IPS-20b (cell line): ENCODE measurements around the gene MYO5A.
"Not testable (repeated sequence)": the region's sequence is repeated elsewhere in the genome, so short reads cannot be mapped to it uniquely, and the experiment has no call there.

ENCODE experiments used
- H3K27ac ChIP-seq: one replicate; pipeline ENCODE4 v1.5.1; 2013; ENCODE audit warnings: low read length
- H3K27me3 ChIP-seq: 2 replicates; pipeline ENCODE4 v1.6.1; 2013; ENCODE audit warnings: mild to moderate bottlenecking, low read length, inconsistent platforms; ENCODE audit not compliant: insufficient read depth
- H3K36me3 ChIP-seq: 2 replicates; pipeline ENCODE4 v1.6.1; 2013; ENCODE audit warnings: low read depth, mild to moderate bottlenecking, inconsistent platforms, low read length, moderate library complexity; ENCODE audit not compliant: insufficient read depth
- H3K4me1 ChIP-seq: 2 replicates; pipeline ENCODE4 v1.6.1; 2013; ENCODE audit warnings: mild to moderate bottlenecking, control low read depth, inconsistent platforms, low read length, moderate library complexity; ENCODE audit not compliant: insufficient read depth
- H3K4me3 ChIP-seq: 2 replicates; pipeline ENCODE4 v1.5.1; 2013; ENCODE audit warnings: mild to moderate bottlenecking, low read length, inconsistent platforms
- H3K9ac ChIP-seq: 2 replicates; pipeline ENCODE4 v1.6.1; 2013; ENCODE audit warnings: low read depth, mild to moderate bottlenecking, inconsistent platforms, low read length, moderate library complexity
- H3K9me3 ChIP-seq: 2 replicates; pipeline ENCODE4 v1.6.1; 2013; ENCODE audit warnings: mild to moderate bottlenecking, low read depth, low read length, inconsistent platforms; ENCODE audit not compliant: insufficient read depth

The MYO5A gene

GRCh38 chr15:52481915-52482314 is 46.8 kb downstream of the MYO5A start:
- H3K27me3 ChIP-seq: no peaks in the 10 kb centered on the region
- H3K4me1 ChIP-seq: peaks cover 15% of the 10 kb centered on the region; the same call in 1 of the 2 replicates
- H3K27ac ChIP-seq: no peak overlapping the region
- H3K9ac ChIP-seq: no peak overlapping the region
- no peaks in the 10 kb centered on the region for H3K36me3 ChIP-seq
- H3K9me3 ChIP-seq: peaks cover 5% of the 10 kb centered on the region
- no peak overlapping the region for H3K4me3 ChIP-seq

GRCh38 chr15:52480990-52481389 is 47.7 kb downstream of the MYO5A start:
- no peak overlapping the region for H3K9ac ChIP-seq
- H3K36me3 ChIP-seq: no peaks in the 10 kb centered on the region
- H3K27ac ChIP-seq: no peak overlapping the region
- H3K4me1 ChIP-seq: peaks cover 7% of the 10 kb centered on the region; the same call in 1 of the 2 replicates
- H3K27me3 ChIP-seq: no peaks in the 10 kb centered on the region
- H3K4me3 ChIP-seq: no peak overlapping the region
- peaks cover 5% of the 10 kb centered on the region for H3K9me3 ChIP-seq

DNA sequence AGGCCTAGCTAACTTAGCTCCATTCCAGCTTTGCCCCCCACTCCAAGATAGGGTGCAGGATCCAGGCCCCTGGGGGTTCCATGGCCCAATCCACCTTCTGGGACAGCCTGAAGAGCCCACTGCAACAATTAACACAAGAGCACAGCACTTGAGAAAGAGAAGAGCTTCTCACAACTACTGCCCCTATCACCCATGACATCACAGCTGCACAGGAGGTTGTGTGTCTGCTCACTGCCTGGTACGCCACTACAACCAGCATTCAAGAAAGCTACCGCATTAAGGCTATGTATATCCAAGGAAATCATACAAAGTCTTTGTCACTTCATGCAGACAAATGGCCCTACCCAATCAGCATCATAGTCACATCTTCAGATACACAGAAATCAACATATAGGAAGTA is 62.0 kb downstream of the MYO5A start:
- Histone ChIP-seq H3K27ac (no peak overlapping the region), H3K9ac (no peak overlapping the region), H3K4me3 (no peak overlapping the region)

DNA sequence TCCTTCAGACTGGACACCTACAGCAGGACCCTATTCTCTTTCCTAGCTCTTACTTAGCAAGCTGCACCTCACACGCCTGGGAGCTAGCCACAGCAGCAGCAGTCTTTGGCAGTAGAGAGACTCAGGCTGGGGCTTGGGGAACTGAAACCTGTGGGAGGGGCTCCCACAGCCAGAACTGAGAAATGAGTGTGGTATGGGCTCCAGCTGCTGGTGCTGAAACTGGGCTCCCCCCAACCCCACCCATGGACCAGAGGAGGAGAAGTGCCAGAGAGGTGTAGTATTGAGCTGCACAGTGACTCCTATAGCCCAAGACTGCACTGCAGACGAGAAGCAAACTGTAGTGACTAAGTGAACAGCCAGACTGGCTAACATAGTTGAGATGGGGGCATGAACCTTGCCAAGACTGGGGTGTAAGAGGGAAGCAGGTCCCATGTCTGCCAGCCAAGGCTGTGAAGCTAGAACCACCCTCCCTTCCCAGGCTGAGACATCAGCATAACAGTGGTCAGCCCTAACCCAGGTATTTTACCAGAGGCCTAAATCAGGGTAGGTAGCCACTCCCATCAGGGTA is 62.5 kb downstream of the MYO5A start:
- Histone ChIP-seq H3K36me3 (no peaks in the 10 kb centered on the region), H3K9ac (peak overlapping the region; percentile 34; the same call in 1 of the 2 replicates), H3K9me3 (no peaks in the 10 kb centered on the region), H3K4me1 (peaks cover 10% of the 10 kb centered on the region), H3K4me3 (peak overlapping the region; percentile 6; the same call in 1 of the 2 replicates), H3K27me3 (no peaks in the 10 kb centered on the region), H3K27ac (no peak overlapping the region)

More for the DNA sequence above, 62.0 kb downstream of the MYO5A start:
- no peaks in the 10 kb centered on the region for H3K9me3 ChIP-seq
- peaks cover 10% of the 10 kb centered on the region for H3K4me1 ChIP-seq
- no peaks in the 10 kb centered on the region for H3K27me3 ChIP-seq
- H3K36me3 ChIP-seq: no peaks in the 10 kb centered on the region

GRCh38 chr15:52464478-52464877 is 64.2 kb downstream of the MYO5A start:
- Histone ChIP-seq H3K36me3 (no peaks in the 10 kb centered on the region), H3K9ac (no peak overlapping the region), H3K9me3 (no peaks in the 10 kb centered on the region), H3K27me3 (no peaks in the 10 kb centered on the region), H3K27ac (no peak overlapping the region), H3K4me3 (no peak overlapping the region), H3K4me1 (peaks cover 10% of the 10 kb centered on the region)

- Histone ChIP-seq H3K4me1 (peaks cover 10% of the 10 kb centered on the region), H3K27ac (no peak overlapping the region)
Measured at GRCh38 chr15:52464040-52464439, 64.6 kb downstream of the MYO5A start.

DNA sequence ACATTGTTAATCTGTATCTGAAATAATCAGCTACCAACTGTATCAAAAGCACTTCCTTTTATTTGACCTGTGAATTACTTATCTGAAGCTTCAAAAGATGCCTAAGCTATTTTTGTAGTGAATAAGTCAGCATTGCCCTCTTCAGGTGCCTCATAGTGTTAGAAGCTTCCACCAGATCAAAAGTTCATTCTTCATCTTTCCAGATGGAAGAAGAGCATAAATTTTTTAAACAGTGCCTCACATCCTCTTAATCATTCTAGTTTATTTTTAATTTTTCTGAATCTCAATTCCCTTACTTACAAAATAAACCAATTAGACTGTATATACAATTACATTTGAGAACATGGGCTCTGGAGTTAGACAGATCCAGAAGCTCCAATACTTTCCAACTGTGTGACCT is 65.0 kb downstream of the MYO5A start:
- Histone ChIP-seq H3K4me3 (no peak overlapping the region), H3K4me1 (peaks cover 10% of the 10 kb centered on the region), H3K36me3 (no peaks in the 10 kb centered on the region), H3K27ac (no peak overlapping the region), H3K9ac (no peak overlapping the region), H3K27me3 (no peaks in the 10 kb centered on the region), H3K9me3 (no peaks in the 10 kb centered on the region)

More at GRCh38 chr15:52464040-52464439, 64.6 kb downstream of the MYO5A start:
- Histone ChIP-seq H3K27me3 (no peaks in the 10 kb centered on the region), H3K9ac (no peak overlapping the region), H3K36me3 (no peaks in the 10 kb centered on the region), H3K4me3 (no peak overlapping the region), H3K9me3 (no peaks in the 10 kb centered on the region)

- Histone ChIP-seq H3K27me3 (no peaks in the 10 kb centered on the region), H3K4me3 (no peak overlapping the region), H3K36me3 (no peaks in the 10 kb centered on the region), H3K4me1 (peaks cover 10% of the 10 kb centered on the region), H3K9ac (no peak overlapping the region), H3K9me3 (no peaks in the 10 kb centered on the region), H3K27ac (no peak overlapping the region)
Measured at GRCh38 chr15:52462806-52463360, 65.8 kb downstream of the MYO5A start.

DNA sequence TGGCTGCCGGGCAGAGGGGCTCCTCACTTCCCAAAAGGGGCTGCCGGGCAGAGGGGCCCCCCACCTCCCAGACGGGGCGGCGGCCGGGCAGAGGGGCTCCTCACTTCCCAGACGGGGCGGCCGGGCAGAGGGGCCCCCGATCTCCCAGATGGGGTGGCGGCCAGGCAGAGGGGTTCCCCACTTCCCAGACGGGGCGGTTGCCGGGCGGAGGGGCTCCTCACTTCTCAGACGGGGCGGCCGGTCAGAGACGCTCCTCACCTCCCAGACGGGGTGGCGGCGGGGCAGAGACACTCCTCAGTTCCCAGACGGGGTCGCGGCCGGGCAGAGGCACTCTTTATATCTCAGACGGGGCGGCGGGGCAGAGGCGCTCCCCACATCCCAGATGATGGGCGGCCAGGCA is 69.0 kb downstream of the MYO5A start:
- H3K4me1 ChIP-seq, H3K36me3 ChIP-seq, H3K27ac ChIP-seq, H3K9ac ChIP-seq, H3K9me3 ChIP-seq, H3K27me3 ChIP-seq, H3K4me3 ChIP-seq: not testable (repeated sequence)

GRCh38 chr15:52459265-52459664 is 69.4 kb downstream of the MYO5A start:
- not testable (repeated sequence) for H3K4me3 ChIP-seq, H3K4me1 ChIP-seq, H3K27me3 ChIP-seq, H3K36me3 ChIP-seq, H3K9ac ChIP-seq, H3K27ac ChIP-seq, H3K9me3 ChIP-seq

DNA sequence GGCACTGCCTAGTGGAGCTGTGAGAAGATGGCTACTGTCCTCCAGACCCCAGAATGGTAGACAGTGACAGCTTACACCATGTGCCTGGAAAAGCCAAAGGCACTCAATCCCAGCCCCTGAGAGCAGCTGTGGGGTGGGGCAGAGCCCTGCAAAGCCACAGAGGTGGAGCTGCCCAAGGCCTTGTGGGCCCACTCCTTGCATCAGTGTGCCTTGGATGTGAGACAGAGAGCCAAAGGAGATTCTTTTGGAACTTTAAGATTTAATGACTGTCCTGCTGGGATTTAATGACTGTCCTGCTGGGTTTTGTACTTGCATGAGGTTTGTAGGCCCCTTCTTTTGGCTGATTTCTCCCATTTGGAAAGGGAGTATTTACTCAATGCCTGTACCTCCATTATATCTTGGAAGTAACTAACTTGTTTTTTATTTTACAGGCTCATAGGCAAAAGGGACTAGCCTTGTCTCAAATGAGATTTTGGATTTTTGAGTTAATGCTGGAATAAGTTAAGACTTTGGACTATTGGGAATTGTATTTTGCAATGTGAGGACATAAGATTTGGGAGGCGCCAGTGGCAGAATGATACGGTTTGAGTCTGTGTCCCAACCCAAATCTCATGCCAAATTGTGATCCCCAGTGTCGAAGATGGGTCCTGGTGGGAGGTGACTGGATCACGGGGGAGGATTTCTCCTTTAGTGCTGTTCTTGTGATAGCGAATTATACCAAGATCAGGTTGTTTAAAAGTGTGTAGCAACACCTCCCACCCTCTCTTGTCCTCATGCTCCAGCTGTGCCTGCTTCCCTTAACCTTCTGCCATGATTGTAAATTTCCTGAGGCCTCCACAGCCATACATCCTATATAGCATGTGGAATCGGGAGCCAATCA is 80.4 kb downstream of the MYO5A start:
- Histone ChIP-seq H3K27me3 (no peaks in the 10 kb centered on the region), H3K4me1 (peaks cover 7% of the 10 kb centered on the region; the same call in 1 of the 2 replicates), H3K9ac (no peak overlapping the region), H3K4me3 (peak overlapping the region; percentile 10; the same call in 1 of the 2 replicates), H3K9me3 (peaks cover 21% of the 10 kb centered on the region), H3K36me3 (no peaks in the 10 kb centered on the region), H3K27ac (no peak overlapping the region)

GRCh38 chr15:52445954-52446353 is 82.7 kb downstream of the MYO5A start:
- Histone ChIP-seq H3K36me3 (no peaks in the 10 kb centered on the region), H3K27me3 (no peaks in the 10 kb centered on the region), H3K27ac (no peak overlapping the region), H3K4me1 (peaks cover 7% of the 10 kb centered on the region; the same call in 1 of the 2 replicates), H3K9ac (no peak overlapping the region), H3K9me3 (peaks cover 21% of the 10 kb centered on the region), H3K4me3 (no peak overlapping the region)
